K562 (cell line): ENCODE results near the gene IQGAP3. TPM values are rescaled to one million over a fixed set of nuclear protein-coding genes. Genes with fewer than 3 reads are reported as not detected.

ENCODE experiments used
- ATAC-seq: fragments of 200-7000 bp; cut with Tn5 transposase; 3 replicates; pipeline ENCODE4 v1.9.1; 2020; ENCODE audit warnings: moderate library complexity
- BruUV-seq: library from RNA; stranded (reverse); fragments of 400-500 nt; replicated peaks from 2 replicates; lab custom pipeline; 2021; lab: Mats Ljungman, UMichigan
- CTCF ChIA-PET: fragments of 300-600 bp; formaldehyde crosslinking; extraction: SDS; loops from one replicate; lab custom pipeline; 2021; ENCODE audit warnings: low intra/inter-chr PET ratio; lab: Yijun Ruan, JAX
- POLR2A ChIA-PET: fragments of 300-600, 350-650 bp; sonication (Branson Sonifier 250); formaldehyde crosslinking; extraction: SDS; loops from one replicate; lab custom pipeline; 2021; ENCODE audit warnings: antibody characterized with exemption, inconsistent platforms; lab: Yijun Ruan, JAX
- DNase-seq, 4 experiments: peaks; one replicate each; pipeline versions ENCODE4 v3.0.0 to v3.0.0-alpha.2; 2011 to 2018; ENCODE audit warnings: low spot score in 3 of 4, mixed read lengths in 3 of 4; ENCODE audit errors: extremely low read depth in 1 of 4
- FAIRE-seq: peaks from 2 replicates; lab custom pipeline; 2011; peaks lifted over from hg19 to GRCh38; lab: Jason Lieb, UNC
- H2AFZ ChIP-seq: 2 replicates; pipeline ENCODE4 v1.6.0; 2011; ENCODE audit warnings: low read depth, low read length, control low read depth, inconsistent platforms
- H3K27ac ChIP-seq: fragments of 200-600 bp; 3 replicates; pipeline ENCODE4 v1.8.0; 2011; ENCODE audit warnings: low read depth, mild to moderate bottlenecking, control low read depth, inconsistent platforms, low read length, moderate library complexity, mixed read lengths; ENCODE audit errors: extremely low read depth
- H3K27me3 ChIP-seq, 2 experiments: fragments of 300-600 bp in 1 of 2; 2 replicates in 1 of 2; 3 replicates in 1 of 2; pipeline versions ENCODE4 v1.6.0 to v1.8.0; 2011; ENCODE audit warnings: inconsistent platforms in 2 of 2, low read length in 2 of 2, mild to moderate bottlenecking in 1 of 2, mixed read lengths in 1 of 2, moderate library complexity in 1 of 2; ENCODE audit not compliant: control insufficient read depth in 2 of 2, insufficient read depth in 2 of 2
- H3K36me3 ChIP-seq: fragments of 300-600 bp; 3 replicates; pipeline ENCODE4 v1.8.0; 2011; ENCODE audit warnings: mild to moderate bottlenecking, low read length, inconsistent platforms; ENCODE audit not compliant: control insufficient read depth, insufficient read depth
- H3K4me1 ChIP-seq, 2 experiments: fragments of 200-600 bp in 1 of 2; replicated peaks in 1 of 2; 2 replicates in 1 of 2; 3 replicates in 1 of 2; pipeline versions ENCODE4 v1.5.1 to v1.8.0; 2011; ENCODE audit warnings: inconsistent platforms in 2 of 2, low read length in 2 of 2, mild to moderate bottlenecking in 1 of 2, mixed read lengths in 1 of 2, moderate library complexity in 1 of 2; ENCODE audit not compliant: control insufficient read depth in 2 of 2, insufficient read depth in 2 of 2
- H3K4me2 ChIP-seq: 2 replicates; pipeline ENCODE4 v1.6.1; 2011; ENCODE audit warnings: low read length, control low read depth, inconsistent platforms, mixed read lengths; ENCODE audit not compliant: insufficient read depth
- H3K4me3 ChIP-seq: fragments of 200-600 bp; sonication (generic), shearing (Covaris generic); 2 replicates; pipeline ENCODE4 v1.5.1; 2016; ENCODE audit warnings: control low read depth, inconsistent platforms
- H3K79me2 ChIP-seq: fragments of 200-600 bp; 3 replicates; pipeline ENCODE4 v1.8.0; 2011; ENCODE audit warnings: low read length, inconsistent platforms; ENCODE audit not compliant: control insufficient read depth, insufficient read depth
- H3K9ac ChIP-seq, 2 experiments: 2 replicates each; pipeline versions ENCODE4 v1.6.0 to v1.6.1; 2011; ENCODE audit warnings: low read depth in 2 of 2, low read length in 2 of 2, control low read depth in 1 of 2, inconsistent platforms in 1 of 2, mild to moderate bottlenecking in 1 of 2, mixed read lengths in 1 of 2; ENCODE audit not compliant: insufficient read depth in 1 of 2
- H3K9me1 ChIP-seq: one replicate; pipeline ENCODE4 v1.6.0; 2011; ENCODE audit warnings: inconsistent platforms, mild to moderate bottlenecking, low read length, moderate library complexity; ENCODE audit not compliant: control insufficient read depth, insufficient read depth
- H3K9me3 ChIP-seq: replicated peaks from 2 replicates; pipeline ENCODE4 v1.5.1; 2011; ENCODE audit warnings: low read depth, low read length, inconsistent platforms; ENCODE audit not compliant: control insufficient read depth, insufficient read depth
- H4K20me1 ChIP-seq: replicated peaks from 2 replicates; pipeline ENCODE4 v1.6.1; 2011; ENCODE audit warnings: low read length, inconsistent platforms, mixed read lengths; ENCODE audit not compliant: control insufficient read depth, insufficient read depth
- ATF6 ChIP-seq: sonication (generic); formaldehyde crosslinking; IDR thresholded peaks from 2 replicates; pipeline ENCODE4 v1.4.0; 2020; ENCODE audit warnings: mild to moderate bottlenecking, missing genetic modification reagents
- BCL6 ChIP-seq: fragments of 250-450 bp; sonication (Bioruptor Pico); IDR thresholded peaks from 2 replicates; pipeline ENCODE4 v1.4.0; 2020
- CEBPG ChIP-seq, 3 experiments: fragments of 200-800 bp in 1 of 3; sonication (Bioruptor generic) in 1 of 3; sonication (generic) in 1 of 3; formaldehyde crosslinking in 1 of 3; IDR thresholded peaks in 2 of 3; conservative IDR thresholded peaks in 1 of 3; 2 replicates each; pipeline versions ENCODE4 v1.6.1 to v1.8.0; 2016 to 2022; ENCODE audit warnings: missing compliant biosample characterization in 2 of 3, missing genetic modification characterization in 2 of 3, mild to moderate bottlenecking in 1 of 3, missing genetic modification reagents in 1 of 3
- CREB1 ChIP-seq, 2 experiments: sonication (generic) in 1 of 2; formaldehyde crosslinking in 1 of 2; IDR thresholded peaks; 2 replicates each; pipeline versions ENCODE4 v1.6.1 to v1.8.0; 2012 to 2022; ENCODE audit warnings: inconsistent platforms in 1 of 2, mild to moderate bottlenecking in 1 of 2, missing genetic modification reagents in 1 of 2, moderate library complexity in 1 of 2
- FOXJ2 ChIP-seq: fragments of 200-800 bp; sonication (Bioruptor generic); IDR thresholded peaks from 2 replicates; pipeline ENCODE4 v1.6.1; 2016; ENCODE audit warnings: missing genetic modification characterization, missing compliant biosample characterization
- HNRNPUL1 ChIP-seq: fragments of 200-400 bp; formaldehyde crosslinking; IDR thresholded peaks from 2 replicates; pipeline ENCODE4 v1.6.1; 2017; ENCODE audit warnings: low read length
- MBD1 ChIP-seq: fragments of 250-450 bp; sonication (Bioruptor Pico); IDR thresholded peaks from 2 replicates; pipeline ENCODE4 v1.8.0; 2022; ENCODE audit warnings: inconsistent platforms
- NFE2L1 ChIP-seq: fragments of 450-650 bp; IDR thresholded peaks from 2 replicates; pipeline ENCODE4 v1.6.1; 2016; ENCODE audit warnings: missing genetic modification characterization, low read depth, mild to moderate bottlenecking, missing compliant biosample characterization, moderate library complexity, borderline replicate concordance
- RUNX1 ChIP-seq: sonication (generic); IDR thresholded peaks from 2 replicates; pipeline ENCODE4 v1.6.1; 2016; ENCODE audit warnings: antibody characterized with exemption, low read depth
- SMARCE1 ChIP-seq: fragments of 450-650 bp; IDR thresholded peaks from 2 replicates; pipeline ENCODE4 v1.7.1; 2016; ENCODE audit warnings: mild to moderate bottlenecking
- ZNF280A ChIP-seq: fragments of 450-650 bp; IDR thresholded peaks from 2 replicates; pipeline ENCODE4 v1.6.1; 2018; ENCODE audit warnings: mild to moderate bottlenecking, low read depth; ENCODE audit not compliant: partially characterized antibody
- ZNF507 ChIP-seq: conservative IDR thresholded peaks from 2 replicates; pipeline ENCODE4 v1.6.1; 2017; ENCODE audit warnings: missing genetic modification characterization, missing compliant biosample characterization
- ZNF583 ChIP-seq: fragments of 250-450 bp; sonication (Bioruptor Pico); IDR thresholded peaks from 2 replicates; pipeline ENCODE4 v1.4.0; 2020
- ZNF695 ChIP-seq: fragments of 450-650 bp; formaldehyde crosslinking; IDR thresholded peaks from 2 replicates; pipeline ENCODE4 v1.4.0; 2020; ENCODE audit warnings: mild to moderate bottlenecking, moderate library complexity
- ZNF778 ChIP-seq: fragments of 450-650 bp; formaldehyde crosslinking; IDR thresholded peaks from 2 replicates; pipeline ENCODE4 v1.4.0; 2020; ENCODE audit warnings: mild to moderate bottlenecking, moderate library complexity
- WGBS: fragments of 100-300 bp; shearing (Covaris generic); methylation state at CpG from one replicate; pipeline ENCODE4 v1.1.6; 2016; ENCODE audit warnings: low coverage, mixed read lengths; ENCODE audit not compliant: insufficient coverage; ENCODE audit errors: missing lambda C conversion rate; 5-methylcytosine and 5-hydroxymethylcytosine counted together
- in situ Hi-C: fragments of 300-500 bp; cut with MboI; formaldehyde crosslinking; loops from 4 replicates; pipeline ENCODE4 v1.15.0; 2018; ENCODE audit warnings: inconsistent platforms, mixed read lengths
- intact Hi-C: fragments of 100-400 bp; cut with micrococcal nuclease; formaldehyde crosslinking; loops from 2 replicates; pipeline ENCODE4 v1.14.2; 2022
- polyA plus RNA-seq, 8 experiments: library from polyadenylated mRNA; depleted of rRNA in 4 of 8; stranded (reverse) in 5 of 8; unstranded in 3 of 8; fragments of >200 nt; fragmentation: Nextera tagmentation in 2 of 8; fragmentation: Illumina TruSeq in 1 of 8; extraction: Ambion mirVana in 2 of 8; extraction: Trizol in 1 of 8; gene quantifications; 2 replicates each; pipeline versions ENCODE4 v1.2.1 to v1.2.3, GENCODE V29; 2011 to 2014; ENCODE audit warnings: inconsistent platforms in 1 of 8, missing spikeins in 1 of 8
- total RNA-seq, 7 experiments: library from RNA; depleted of rRNA in 6 of 7; stranded (reverse); fragments of >200 nt in 6 of 7; fragmentation: Illumina TruSeq in 2 of 7; extraction: Trizol in 2 of 7; gene quantifications; 2 replicates each; pipeline versions ENCODE4 v1.2.1 to v1.2.3, GENCODE V29; 2011 to 2021; ENCODE audit warnings: low replicate concordance in 1 of 7
- TF ChIP-seq, protein P1 (sequence below): fragments of 250-450 bp; sonication (Bioruptor Pico); IDR thresholded peaks from 2 replicates; pipeline ENCODE4 v1.4.0; 2020; ENCODE audit warnings: borderline replicate concordance

Gene IQGAP3
- total and polyA plus RNA-seq, 9 of the 15 experiments (the other 6 are each of a cell fraction or from before 2014, with no cell fraction given) = 1.4 to 16.6 (median 11.9) TPM

DNA sequence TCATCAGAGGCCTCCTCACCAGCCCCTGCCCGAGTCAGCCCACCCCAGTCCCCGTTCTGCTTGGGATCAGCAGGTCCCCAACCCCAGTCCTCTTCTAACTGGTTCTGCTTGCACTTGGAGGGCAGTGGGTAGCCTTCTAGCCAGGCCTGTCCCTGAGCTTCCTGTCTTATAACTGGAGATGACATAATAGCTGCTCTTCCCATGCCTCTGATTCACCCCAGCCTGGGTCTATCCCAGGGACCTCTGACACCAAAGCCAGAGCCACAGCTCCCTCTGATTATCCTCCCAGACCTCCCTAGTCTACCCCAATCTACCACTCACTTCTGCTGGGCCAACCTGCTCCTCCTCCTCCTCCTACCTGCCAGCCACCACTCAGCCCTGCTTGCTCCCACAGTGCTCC, 31.4 kb downstream of the IQGAP3 start:
- Histone ChIP-seq H3K9me1 (no peaks in the 10 kb centered on the region), H3K9me3 (no peaks in the 10 kb centered on the region; the same call in 1 of the 2 replicates), H3K9ac (0 out of 4 replicates have a peak overlapping the region, but pooled peaks of 1 of the 2 experiments have one; percentile 37), H4K20me1 (no peaks in the 10 kb centered on the region; the same call in 1 of the 2 replicates), H3K27ac (no peak overlapping the region), H3K4me2 (no peak overlapping the region), H3K36me3 (peaks cover 42% of the 10 kb centered on the region), H3K4me3 (no peak overlapping the region), H3K4me1 (no peaks in the 10 kb centered on the region), H3K79me2 (no peaks in the 10 kb centered on the region), H2AFZ (no peak overlapping the region), H3K27me3 (no peaks in the 10 kb centered on the region)
- FAIRE-seq (no peak), ATAC-seq (no peak), DNase-seq (no peak)
- in situ Hi-C loops = no loop called here
- WGBS = 51% methylated on average over 2 of the region's 2 CpGs
- ChIA-PET POLR2A (interaction anchor here (0.6 to 1.7 kb wide), 5 partner anchors 9 to 57 kb away, joined by 3 to 7 read pairs (median 3); no protein-coding TSS in a partner anchor), CTCF (no interaction called here)
- no TSS peak for BruUV-seq
- intact Hi-C loops = loop anchor here (10.0 kb wide), 1 partner anchor 56 kb away; no protein-coding TSS in a partner anchor
- TF ChIP-seq CEBPG (CRISPR knock-in tag; IDR thresholded peaks at IDR 0.05) (no peak), CEBPG (tag; conservative IDR thresholded peaks at IDR 0.05 in 1 of 2, IDR thresholded peaks at IDR 0.05 in 1 of 2) (no peak), HNRNPUL1 (no peak), MBD1 (CRISPR knock-in tag) (no peak), NFE2L1 (tag) (no peak), CREB1 (IDR thresholded peaks at IDR 0.05) (no peak), CREB1 (CRISPR knock-in tag; IDR thresholded peaks at IDR 0.05) (no peak), SMARCE1 (no peak), FOXJ2 (tag) (no peak), ATF6 (CRISPR knock-in tag) (no peak), ZNF778 (CRISPR knock-in tag) (no peak), ZNF280A (no peak), RUNX1 (no peak), ZNF507 (tag) (no peak), ZNF583 (CRISPR knock-in tag) (no peak), ZNF695 (CRISPR knock-in tag) (no peak), BCL6 (no peak)
- TF ChIP-seq, protein P1, sequence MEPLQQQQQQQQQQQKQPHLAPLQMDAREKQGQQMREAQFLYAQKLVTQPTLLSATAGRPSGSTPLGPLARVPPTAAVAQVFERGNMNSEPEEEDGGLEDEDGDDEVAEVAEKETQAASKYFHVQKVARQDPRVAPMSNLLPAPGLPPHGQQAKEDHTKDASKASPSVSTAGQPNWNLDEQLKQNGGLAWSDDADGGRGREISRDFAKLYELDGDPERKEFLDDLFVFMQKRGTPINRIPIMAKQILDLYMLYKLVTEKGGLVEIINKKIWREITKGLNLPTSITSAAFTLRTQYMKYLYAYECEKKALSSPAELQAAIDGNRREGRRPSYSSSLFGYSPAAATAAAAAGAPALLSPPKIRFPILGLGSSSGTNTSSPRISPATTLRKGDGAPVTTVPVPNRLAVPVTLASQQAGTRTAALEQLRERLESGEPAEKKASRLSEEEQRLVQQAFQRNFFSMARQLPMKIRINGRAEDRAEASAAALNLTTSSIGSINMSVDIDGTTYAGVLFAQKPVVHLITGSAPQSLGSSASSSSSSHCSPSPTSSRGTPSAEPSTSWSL (CRISPR knock-in tag) = no peak
